IMR-90 (cell line): ENCODE results near the gene STK10.

Source experiments
- CEBPB ChIP-seq: IDR thresholded peaks from 2 replicates; pipeline ENCODE4 v1.6.1; 2012; ENCODE audit warnings: low read depth, low read length, improper control_type of control experiment
- FOS ChIP-seq: fragments of 150-350 bp; IDR thresholded peaks from 2 replicates; pipeline ENCODE4 v1.6.1; 2016; ENCODE audit warnings: low read depth, low read length
- POLR2A ChIP-seq: IDR thresholded peaks from 2 replicates; pipeline ENCODE4 v1.6.1; 2012; ENCODE audit warnings: mild to moderate bottlenecking, low read depth, low read length
- RAD21 ChIP-seq: IDR thresholded peaks from 2 replicates; pipeline ENCODE4 v1.6.1; 2012; ENCODE audit warnings: low read length, improper control_type of control experiment
- RFX5 ChIP-seq: IDR thresholded peaks from 2 replicates; pipeline ENCODE4 v1.8.0; 2012; ENCODE audit warnings: low read depth, mild to moderate bottlenecking, low read length, moderate library complexity
- TF ChIP-seq, protein P1 (sequence below): conservative IDR thresholded peaks from 2 replicates; pipeline ENCODE4 v1.5.1; 2012; ENCODE audit warnings: mild to moderate bottlenecking, low read depth, low read length, improper control_type of control experiment

DNA sequence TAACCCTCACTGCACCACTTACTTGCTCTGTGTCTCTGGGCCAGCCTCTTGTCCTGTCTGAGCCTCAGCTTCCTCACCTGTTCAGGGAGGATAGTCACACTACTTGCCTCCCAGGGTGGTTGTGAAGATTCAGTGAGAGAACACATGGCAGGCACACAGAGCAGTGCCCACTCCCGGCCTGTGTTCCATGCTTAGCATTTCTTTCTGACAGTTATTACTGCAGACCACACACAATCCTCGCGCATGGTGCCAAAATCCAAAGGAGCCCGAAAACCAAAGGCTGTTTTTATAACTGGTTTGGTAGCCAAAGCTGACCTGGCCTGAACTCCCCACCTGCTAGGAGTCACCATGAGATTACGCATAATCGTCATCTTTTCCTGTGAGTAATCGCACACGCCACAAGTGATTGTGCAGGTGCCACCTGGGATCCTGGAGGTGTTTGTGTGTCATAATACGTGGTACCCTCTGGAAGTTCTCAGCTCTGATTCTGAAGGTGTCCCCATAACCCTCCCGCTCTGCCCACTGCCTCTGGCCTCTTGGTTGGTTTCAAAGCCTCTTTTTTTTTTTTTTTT is 97.0 kb downstream of the STK10 start:
- TF ChIP-seq POLR2A (no peak), FOS (no peak), RAD21 (no peak), CEBPB (no peak), RFX5 (no peak)
- TF ChIP-seq, protein P1, sequence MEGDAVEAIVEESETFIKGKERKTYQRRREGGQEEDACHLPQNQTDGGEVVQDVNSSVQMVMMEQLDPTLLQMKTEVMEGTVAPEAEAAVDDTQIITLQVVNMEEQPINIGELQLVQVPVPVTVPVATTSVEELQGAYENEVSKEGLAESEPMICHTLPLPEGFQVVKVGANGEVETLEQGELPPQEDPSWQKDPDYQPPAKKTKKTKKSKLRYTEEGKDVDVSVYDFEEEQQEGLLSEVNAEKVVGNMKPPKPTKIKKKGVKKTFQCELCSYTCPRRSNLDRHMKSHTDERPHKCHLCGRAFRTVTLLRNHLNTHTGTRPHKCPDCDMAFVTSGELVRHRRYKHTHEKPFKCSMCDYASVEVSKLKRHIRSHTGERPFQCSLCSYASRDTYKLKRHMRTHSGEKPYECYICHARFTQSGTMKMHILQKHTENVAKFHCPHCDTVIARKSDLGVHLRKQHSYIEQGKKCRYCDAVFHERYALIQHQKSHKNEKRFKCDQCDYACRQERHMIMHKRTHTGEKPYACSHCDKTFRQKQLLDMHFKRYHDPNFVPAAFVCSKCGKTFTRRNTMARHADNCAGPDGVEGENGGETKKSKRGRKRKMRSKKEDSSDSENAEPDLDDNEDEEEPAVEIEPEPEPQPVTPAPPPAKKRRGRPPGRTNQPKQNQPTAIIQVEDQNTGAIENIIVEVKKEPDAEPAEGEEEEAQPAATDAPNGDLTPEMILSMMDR = no peak
